HG03060 (cell line): Measurements from ENCODE around the gene NDNF.

ENCODE experiments used
- ATAC-seq: cut with Tn5 transposase; IDR thresholded peaks from one replicate; pipeline ENCODE4 v1.9.1; 2021; ENCODE audit warnings: low read depth, moderate number of reproducible peaks; ENCODE audit not compliant: unreplicated experiment

Gene NDNF

DNA sequence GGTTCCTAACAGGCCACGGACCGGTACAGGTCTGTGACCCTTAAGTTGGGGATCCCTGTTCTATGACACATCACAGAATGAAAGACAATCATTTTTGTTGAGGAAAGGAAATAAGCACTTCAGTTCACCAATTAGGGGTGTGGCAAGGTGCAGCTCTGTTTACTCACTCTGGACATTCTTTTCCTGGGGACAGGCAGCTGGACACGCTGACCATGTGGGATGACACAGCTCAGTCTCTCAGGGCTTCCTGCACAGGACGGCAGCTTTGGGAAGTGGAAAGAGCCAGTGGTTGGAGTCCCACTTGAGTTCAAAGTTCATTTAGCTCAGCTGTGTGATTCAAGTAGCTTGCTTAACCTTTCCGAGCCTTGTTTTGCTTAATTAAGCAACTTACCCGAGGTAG is 55.7 kb downstream of the NDNF start:
- ATAC-seq, result no peak

DNA sequence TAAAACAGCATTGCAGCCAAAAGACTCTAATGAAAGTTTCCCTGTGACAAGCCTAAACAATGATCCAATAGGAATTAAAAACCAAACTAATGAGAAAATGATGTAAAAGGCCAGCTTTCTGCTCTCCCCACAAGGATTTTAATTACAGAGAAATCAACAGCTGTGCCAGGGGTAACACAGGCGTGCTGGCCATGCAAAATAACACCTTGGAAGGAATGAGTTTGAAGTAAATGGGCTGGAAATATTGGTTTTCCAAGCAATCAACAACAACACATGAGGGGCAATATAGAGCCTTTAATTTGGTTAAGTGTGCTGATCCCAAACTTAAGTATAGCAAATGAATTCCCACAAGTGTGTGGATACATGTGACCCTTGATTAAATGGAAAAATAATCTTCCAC is 56.9 kb downstream of the NDNF start:
- no peak for ATAC-seq

DNA sequence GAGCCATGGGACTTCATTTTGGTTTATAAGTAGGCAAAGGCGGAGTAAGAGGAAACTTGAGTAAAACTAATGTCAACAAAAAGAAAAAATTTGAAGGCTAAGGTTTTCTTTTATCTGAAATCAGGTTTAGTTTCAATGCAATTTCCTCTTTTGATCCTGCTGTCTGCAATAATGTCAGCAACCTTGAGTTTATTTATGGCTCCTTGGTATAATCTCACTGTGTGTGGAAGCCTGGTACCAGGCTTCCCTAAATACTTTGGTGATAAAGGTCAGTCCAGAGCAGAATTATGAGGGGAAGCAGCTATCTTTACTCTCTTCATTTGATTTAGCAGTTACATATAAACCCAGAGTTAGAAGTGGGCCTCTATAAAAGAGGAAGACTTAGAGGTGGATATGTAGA is 57.8 kb downstream of the NDNF start:
- no peak for ATAC-seq

DNA sequence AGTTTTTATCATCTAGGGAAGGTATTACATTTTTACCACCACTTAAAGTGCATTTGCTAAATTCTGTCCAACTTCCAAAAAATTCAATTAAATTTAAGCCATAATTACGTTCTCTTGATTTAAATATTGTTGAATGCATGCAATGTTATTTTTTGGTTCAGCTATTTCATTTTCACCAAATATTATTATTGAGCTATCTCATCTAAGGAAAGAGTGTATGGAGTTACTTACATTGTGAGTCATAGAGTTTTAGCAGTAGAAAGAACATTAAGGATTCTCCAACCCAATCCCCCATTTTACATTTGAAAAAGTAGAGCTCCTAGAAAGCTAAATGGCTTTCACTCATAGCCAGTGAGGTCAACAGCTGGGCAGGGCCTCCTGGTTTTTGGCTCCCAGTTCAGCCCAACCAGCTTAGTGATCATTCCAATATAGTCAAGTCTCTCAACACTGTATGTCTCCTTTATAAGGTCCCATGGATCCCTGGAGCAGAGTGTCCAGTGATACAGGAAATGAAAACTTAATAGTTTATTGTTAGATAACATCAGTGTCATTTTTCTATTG is 60.5 kb downstream of the NDNF start:
- ATAC-seq, result no peak

DNA sequence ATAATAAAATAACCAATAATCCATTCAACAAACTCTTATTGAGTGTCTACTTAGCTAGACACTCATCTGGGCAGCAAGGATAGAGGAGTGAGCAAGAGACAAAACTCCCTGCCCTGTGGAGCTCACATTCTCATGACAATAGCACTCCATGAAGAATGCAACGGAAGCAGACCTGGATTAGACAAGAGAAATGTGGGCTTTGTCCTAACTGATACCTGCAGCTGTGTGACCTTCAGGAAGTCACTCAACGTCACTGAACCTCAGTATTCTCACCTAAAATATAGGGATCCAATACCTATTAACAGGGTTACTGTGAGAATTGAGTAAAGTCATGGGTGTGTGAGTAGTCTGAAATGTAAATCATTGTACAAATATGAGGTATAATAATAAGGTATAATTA is 61.2 kb downstream of the NDNF start:
- ATAC-seq, result no peak

DNA sequence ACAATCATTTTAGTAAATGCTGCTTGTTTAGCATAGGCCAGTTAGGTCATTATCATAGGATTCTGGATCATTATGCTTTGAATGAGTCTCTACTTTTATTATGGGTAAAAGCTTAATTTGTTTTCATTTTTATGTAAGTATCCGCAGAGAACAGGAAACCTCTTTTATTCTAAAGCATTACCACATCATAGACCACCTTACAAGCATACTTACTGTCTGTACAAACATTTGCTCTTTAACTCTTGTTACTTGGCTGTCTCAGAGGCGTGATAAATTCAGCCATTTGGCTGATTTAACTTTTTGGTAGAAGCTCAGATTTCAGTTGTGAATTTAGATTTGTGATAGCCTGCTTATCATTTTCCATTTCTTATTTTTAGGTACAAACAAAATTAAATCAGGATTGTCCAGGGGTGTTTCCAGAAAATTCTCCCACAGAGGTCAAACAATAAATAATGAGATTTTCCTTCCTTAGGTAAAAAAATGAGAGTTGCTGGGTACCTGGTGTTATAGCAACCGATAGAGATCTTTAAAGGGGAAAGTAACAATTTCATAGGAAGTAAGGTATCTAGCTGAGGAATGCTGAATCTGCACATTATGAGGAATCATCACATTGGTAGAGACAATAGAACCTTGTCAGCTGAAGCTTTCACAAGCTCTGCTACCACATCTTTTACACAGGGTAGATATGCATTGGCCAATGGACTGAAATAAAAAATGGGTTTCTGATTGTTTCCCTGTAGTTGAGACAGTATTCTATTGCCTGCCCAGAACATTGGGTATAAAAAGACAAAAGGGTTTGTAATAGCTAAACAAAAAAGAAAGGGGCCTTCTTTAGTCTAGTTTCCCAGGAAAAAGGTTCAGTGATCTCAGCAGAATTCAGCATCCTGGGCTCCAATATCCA is 62.5 kb downstream of the NDNF start:
- ATAC-seq, result no peak

DNA sequence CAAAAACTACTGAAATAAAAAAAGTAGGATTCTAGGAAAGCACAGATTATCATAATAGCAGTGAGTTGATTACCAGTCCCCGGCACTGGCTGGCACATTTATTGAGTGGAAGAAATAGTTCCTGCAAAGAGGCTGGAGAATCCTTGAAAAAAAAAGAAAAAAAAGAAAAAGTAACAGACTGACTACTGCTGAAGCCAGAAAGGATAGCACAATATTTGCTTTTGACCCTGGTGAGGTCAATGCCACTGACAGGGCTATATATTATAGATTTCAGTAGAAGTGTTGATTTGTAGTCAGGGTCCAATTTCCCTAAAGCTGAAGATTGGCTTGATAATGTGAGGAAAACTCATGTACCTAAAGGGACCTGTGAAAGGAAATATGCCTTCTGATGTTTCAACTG is 64.7 kb downstream of the NDNF start:
- ATAC-seq, result no peak

DNA sequence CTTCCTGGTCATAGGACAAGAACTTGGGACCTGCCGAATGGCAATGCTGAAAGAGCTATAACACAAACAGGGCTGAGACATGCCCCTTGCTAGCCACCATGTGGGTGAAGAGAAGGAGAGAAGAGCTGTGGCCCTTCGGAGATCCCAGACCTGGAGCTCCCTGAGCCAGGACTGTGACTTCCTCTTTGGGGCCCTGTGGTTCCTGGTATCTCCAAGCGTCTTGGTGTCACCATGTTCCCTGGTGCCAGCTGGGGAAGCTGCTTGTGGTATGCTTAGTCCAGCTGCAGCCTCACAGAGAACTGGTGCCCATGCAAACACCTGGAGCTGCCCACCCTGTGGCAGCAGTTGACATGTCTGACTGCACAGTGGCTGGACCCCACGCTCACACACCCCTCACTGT is 68.5 kb downstream of the NDNF start:
- no peak for ATAC-seq

DNA sequence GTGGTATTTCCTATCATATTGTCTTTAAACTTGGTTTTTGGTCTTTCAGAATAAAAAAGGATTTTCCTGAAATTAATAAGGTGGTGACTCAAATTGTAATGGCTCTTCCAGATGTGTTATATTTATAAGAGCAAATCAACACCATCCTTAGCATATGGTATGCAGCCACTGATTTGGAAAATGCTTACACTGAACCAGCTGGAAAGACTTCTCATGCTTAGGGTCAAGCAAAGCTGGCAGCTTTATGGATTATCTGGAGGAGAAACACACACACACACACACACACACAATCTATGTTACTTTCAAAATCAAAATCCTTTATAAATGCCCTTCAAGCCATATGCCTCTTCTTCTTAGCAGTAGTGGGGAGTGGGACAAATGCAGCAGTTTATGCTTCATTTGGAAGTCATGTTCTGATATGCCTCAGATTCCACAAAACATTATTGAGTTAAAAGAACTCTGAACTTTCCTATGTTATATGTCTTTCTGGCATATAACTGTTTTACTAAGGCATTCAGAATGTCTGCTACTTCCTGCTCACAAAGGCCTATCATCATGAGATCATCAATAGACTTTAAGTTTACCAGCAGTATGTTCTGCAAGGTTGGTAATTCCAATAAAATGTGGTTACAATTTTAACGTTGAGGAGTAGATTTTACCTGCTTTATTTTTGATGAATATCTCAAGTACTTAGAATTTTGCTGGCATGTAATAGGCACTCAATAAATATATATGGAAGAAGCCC is 76.9 kb downstream of the NDNF start:
- no peak for ATAC-seq

DNA sequence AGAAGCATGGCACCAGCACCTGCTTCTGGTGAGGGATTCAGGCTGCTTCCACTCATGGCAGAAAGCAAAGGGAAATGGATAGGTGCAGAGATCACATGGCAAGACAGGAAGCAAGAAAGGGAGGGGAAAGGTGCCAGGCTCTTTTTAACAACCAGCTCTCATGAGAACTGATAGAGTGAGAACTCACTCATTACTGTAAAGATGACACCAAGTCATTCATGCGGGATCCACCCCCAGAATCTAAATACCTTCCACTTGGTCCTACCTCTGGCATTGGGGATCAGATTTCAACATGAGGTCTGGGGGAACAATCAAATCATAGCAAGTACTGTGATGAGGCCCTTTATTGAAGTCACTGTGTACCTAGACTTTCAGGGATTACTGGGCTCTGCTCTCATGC is 77.8 kb downstream of the NDNF start:
- ATAC-seq, result no peak

DNA sequence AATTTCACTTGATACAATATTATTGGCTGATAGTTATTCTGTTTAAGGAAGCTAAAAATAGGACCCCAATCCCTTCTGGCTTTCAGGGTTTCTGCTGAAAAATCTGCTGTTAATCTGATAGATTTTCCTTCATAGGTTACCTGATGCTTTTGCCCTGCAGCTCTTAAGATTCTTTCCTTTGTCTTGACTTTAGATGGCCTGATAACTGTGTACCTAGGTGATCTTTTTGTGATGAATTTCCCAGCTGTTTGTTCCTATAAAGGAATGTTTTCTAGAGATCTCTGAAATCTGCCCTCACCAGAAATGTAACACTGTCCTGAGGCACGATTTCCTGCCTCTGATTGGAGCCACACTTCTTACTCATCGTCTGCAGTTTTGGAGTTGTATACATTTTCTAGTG is 80.5 kb downstream of the NDNF start:
- no peak for ATAC-seq

DNA sequence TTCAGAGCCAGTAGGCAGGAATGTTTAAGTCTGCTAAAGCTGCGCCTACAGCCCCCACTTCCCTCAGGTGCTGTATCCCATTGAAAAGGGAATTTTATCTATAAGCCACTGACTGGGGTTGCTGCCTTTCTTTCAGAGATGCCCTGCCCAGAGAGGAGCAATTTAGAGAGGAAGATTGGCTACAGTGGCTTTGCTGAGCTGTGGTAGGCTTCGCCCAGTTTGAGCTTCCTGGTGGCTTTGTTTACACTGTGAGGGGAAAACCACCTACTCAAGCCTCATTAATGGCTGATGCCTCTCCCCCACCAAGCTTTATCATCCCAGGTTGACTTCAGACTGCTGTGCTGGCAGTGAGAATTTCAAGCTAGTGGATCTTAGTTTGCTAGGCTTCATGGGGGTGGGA is 82.1 kb downstream of the NDNF start:
- ATAC-seq, result no peak
